Loucy (cell line): Measurements from ENCODE around the gene S100Z.

Source experiments
- CTCF ChIP-seq: fragments of 200-600 bp; sonication (generic); conservative IDR thresholded peaks from 2 replicates; pipeline ENCODE4 v1.5.1; 2014; ENCODE audit warnings: mild to moderate bottlenecking, antibody characterized with exemption, low read length
- EZH2phosphoT487 ChIP-seq: fragments of 200-600 bp; IDR thresholded peaks from 2 replicates; pipeline ENCODE4 v1.6.1; 2018; ENCODE audit warnings: antibody characterized with exemption, mild to moderate bottlenecking, moderate library complexity, borderline replicate concordance

- TF ChIP-seq CTCF (no peak), EZH2phosphoT487 (no peak)
Measured at GRCh38 chr5:76946090-76946489, 96.3 kb downstream of the S100Z start.
